Measurements from ENCODE around the gene IKZF4. TPM values are rescaled to one million over a fixed set of nuclear protein-coding genes. Genes with fewer than 3 reads are reported as not detected.

Gene IKZF4
- total and polyA plus RNA-seq, 2 experiments from 2014 or later: 4.6 to 9.0 TPM

DNA sequence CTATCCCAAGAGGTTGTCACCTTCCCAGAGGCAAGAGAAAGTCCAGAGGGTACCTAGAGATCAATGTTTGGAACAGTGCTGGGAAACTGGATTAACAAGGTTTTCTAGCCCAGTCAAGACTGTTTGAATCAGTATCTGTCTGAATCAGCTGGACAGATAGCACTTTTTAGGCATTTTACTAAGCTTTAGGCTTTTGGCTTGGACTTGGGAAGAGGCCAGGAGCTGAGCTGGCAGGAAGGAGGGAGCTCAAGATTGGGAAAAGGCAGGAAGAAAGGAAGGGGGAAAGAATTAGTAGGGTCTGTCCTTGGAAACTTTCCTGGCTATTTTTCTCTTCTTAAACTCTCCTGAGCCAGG lies 8.3 kb downstream of the IKZF4 start (continued):
- TF ChIP-seq ZNF462 (CRISPR knock-in tag; IDR thresholded peaks at IDR 0.05): no peak
- no peak for TF ChIP-seq POLR2AphosphoS5 (IDR thresholded peaks at IDR 0.05; ENCODE audit: low read depth)

DNA sequence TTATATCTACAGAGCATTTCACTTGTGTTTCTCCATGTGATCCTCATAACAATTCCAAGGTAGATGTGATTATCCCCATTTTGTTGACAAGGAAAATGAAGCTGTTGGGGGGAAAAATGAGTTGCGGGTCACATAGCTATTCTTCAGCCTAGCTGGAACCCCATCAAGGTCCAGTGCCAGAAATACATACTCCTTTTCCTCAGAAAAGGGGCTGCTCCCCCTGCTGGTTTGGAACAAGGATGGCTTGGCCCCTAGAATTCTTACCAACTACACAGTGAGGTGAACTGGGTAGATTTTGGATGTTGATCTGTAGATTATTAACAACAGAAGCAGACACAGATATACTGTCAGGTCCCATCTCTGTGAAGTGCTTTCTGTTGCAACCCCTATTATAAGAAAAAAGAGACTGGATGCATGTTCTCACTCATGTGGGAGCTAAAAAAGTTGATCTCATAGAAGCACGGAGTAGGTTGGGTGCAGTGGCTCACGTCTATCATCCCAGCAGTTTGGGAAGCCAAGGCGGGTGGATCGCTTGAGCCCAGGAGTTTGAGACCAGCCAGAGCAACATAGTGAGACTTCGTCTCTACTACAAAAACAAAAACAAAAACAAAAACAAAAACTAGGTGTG lies 8.9 kb downstream of the IKZF4 start:
- TF ChIP-seq NANOG (IDR thresholded peaks at IDR 0.05; ENCODE audit: borderline replicate concordance): no peak
- TF ChIP-seq, protein P1, sequence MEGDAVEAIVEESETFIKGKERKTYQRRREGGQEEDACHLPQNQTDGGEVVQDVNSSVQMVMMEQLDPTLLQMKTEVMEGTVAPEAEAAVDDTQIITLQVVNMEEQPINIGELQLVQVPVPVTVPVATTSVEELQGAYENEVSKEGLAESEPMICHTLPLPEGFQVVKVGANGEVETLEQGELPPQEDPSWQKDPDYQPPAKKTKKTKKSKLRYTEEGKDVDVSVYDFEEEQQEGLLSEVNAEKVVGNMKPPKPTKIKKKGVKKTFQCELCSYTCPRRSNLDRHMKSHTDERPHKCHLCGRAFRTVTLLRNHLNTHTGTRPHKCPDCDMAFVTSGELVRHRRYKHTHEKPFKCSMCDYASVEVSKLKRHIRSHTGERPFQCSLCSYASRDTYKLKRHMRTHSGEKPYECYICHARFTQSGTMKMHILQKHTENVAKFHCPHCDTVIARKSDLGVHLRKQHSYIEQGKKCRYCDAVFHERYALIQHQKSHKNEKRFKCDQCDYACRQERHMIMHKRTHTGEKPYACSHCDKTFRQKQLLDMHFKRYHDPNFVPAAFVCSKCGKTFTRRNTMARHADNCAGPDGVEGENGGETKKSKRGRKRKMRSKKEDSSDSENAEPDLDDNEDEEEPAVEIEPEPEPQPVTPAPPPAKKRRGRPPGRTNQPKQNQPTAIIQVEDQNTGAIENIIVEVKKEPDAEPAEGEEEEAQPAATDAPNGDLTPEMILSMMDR (conservative IDR thresholded peaks at IDR 0.05; ENCODE audit: low read depth in 2 of 2): peak; percentile 80
- no peak for TF ChIP-seq ZNF114 (CRISPR knock-in tag; IDR thresholded peaks at IDR 0.05)
- H3K9me3 Mint-ChIP-seq: no peaks in the 10 kb centered on the region
- H3K4me3 Mint-ChIP-seq: no peak overlapping the region; the same call in 2 of the 3 replicates
- no peaks in the 10 kb centered on the region for H3K27me3 ChIP-seq (ENCODE audit: insufficient read depth)
- peak; percentile 84 for DNase-seq (ENCODE audit: low spot score)
- no peak overlapping the region for H2AFZ ChIP-seq
- peaks cover 78% of the 10 kb centered on the region for H3K36me3 Mint-ChIP-seq (ENCODE audit: low read depth)
- H3K4me1 ChIP-seq (ENCODE audit: insufficient read depth): no peaks in the 10 kb centered on the region
- H3K4me2 ChIP-seq: no peak overlapping the region
- 0 out of 2 replicates have a peak overlapping the region, but pooled peaks have one; percentile 45 for H3K27ac ChIP-seq (ENCODE audit: low read depth)
- H3K4me3 ChIP-seq: no peak overlapping the region
- H4K20me1 ChIP-seq (replicated peaks; ENCODE audit: insufficient read depth): no peaks in the 10 kb centered on the region
- no peaks in the 10 kb centered on the region for H3K79me2 ChIP-seq (replicated peaks; ENCODE audit: insufficient read depth)
- no peaks in the 10 kb centered on the region for H3K9me2 ChIP-seq (ENCODE audit: insufficient read depth)
- H3K36me3 ChIP-seq (ENCODE audit: insufficient read depth): no peaks in the 10 kb centered on the region; the same call in 1 of the 2 replicates
- H3F3A ChIP-seq (replicated peaks; ENCODE audit: low read depth): no peaks in the 10 kb centered on the region
- peak overlapping the region; percentile 28; the same call in 1 of the 2 replicates for H3K27ac Mint-ChIP-seq
- no peaks in the 10 kb centered on the region for H3K4me1 Mint-ChIP-seq
- peak; percentile 91 for ATAC-seq
- H3K27me3 Mint-ChIP-seq (ENCODE audit: insufficient read depth, low read depth, poor library complexity): peaks cover 6% of the 10 kb centered on the region
